Stimulated activated naive CD4-positive, alpha-beta T cell treated with Interleukin-2 at 50 U/mL for 16 hours (primary cell): ENCODE measurements around the gene CYTH1.

Source experiments
- DNase-seq: peaks from one replicate; lab custom pipeline; 2025; lab: John Stamatoyannopoulos, UW

CYTH1 gene

GRCh38 chr17:78735832-78736525 is 46.1 kb downstream of the CYTH1 start:
- peak; percentile 29 for DNase-seq

- no peak for DNase-seq
These were observed 47.1 kb downstream of the CYTH1 start for GRCh38 chr17:78734793-78735641.

GRCh38 chr17:78732354-78732753 is 49.7 kb downstream of the CYTH1 start:
- DNase-seq, result no peak

- no peak for DNase-seq
These were observed 50.2 kb downstream of the CYTH1 start for GRCh38 chr17:78731904-78732303.

GRCh38 chr17:78729641-78730040 is 52.4 kb downstream of the CYTH1 start:
- no peak for DNase-seq

GRCh38 chr17:78728495-78728894 is 53.6 kb downstream of the CYTH1 start:
- no peak for DNase-seq

GRCh38 chr17:78727476-78728229 is 54.4 kb downstream of the CYTH1 start:
- no peak for DNase-seq

GRCh38 chr17:78727057-78727456 is 55.0 kb downstream of the CYTH1 start:
- no peak for DNase-seq

GRCh38 chr17:78726513-78726912 is 55.6 kb downstream of the CYTH1 start:
- no peak for DNase-seq

- DNase-seq, result peak; percentile 20
These were observed 56.5 kb downstream of the CYTH1 start for GRCh38 chr17:78725448-78726021.

GRCh38 chr17:78724999-78725398 is 57.1 kb downstream of the CYTH1 start:
- DNase-seq, result no peak

- no peak for DNase-seq
These were observed 57.5 kb downstream of the CYTH1 start for GRCh38 chr17:78724544-78724943.

GRCh38 chr17:78723957-78724356 is 58.1 kb downstream of the CYTH1 start:
- no peak for DNase-seq

- no peak for DNase-seq
These were observed 58.9 kb downstream of the CYTH1 start for GRCh38 chr17:78723001-78723796.

GRCh38 chr17:78722246-78722761 is 59.8 kb downstream of the CYTH1 start:
- DNase-seq, result no peak

- DNase-seq, result no peak
These were observed 62.3 kb downstream of the CYTH1 start for GRCh38 chr17:78719630-78720298.

- DNase-seq, result no peak
These were observed 63.4 kb downstream of the CYTH1 start for GRCh38 chr17:78718575-78719208.

GRCh38 chr17:78717431-78717980 is 64.6 kb downstream of the CYTH1 start:
- no peak for DNase-seq

- DNase-seq, result no peak
These were observed 65.2 kb downstream of the CYTH1 start for GRCh38 chr17:78716814-78717393.
